ENCODE data around the gene L3MBTL4.
"Not testable (repeated sequence)": the region's sequence is repeated elsewhere in the genome, so short reads cannot be mapped to it uniquely, and the experiment has no call there.

L3MBTL4 gene

DNA sequence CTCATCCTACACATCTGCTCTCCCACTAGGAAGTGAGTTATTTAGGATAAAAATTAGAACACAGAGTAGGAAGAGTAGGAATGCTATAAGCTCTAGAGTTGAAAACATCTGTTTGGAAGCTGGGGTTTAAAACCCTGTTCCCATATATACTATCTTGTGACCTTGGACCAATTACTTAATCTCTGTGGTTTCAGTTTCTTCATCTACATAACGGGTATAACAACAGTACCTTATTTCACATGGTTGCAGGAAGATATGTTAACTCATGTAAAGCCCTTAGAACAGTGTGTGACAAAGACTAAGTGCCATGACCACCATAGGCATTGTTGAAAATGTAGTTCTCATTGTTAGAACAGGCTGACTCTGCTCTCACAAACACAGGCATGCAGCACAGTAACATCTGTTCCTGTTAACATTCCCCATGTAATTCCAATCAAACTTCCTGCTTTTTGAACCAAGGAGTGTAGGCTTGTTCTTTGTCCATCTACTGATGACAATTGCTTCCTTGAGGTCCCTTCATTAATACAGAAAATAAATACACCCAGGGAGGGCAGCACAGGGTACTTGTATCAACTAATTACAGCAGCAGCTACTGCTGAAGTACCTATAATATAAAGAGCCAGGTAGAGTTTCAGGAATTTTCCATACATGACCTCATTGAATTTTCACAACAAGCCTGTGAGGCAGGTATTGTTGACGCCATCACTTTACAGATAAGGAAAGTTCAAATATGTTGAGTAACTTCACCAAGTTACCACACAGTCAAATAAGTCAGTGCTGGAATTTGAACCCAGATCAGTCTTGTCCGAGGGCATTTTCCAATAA is 204.2 kb downstream of the L3MBTL4 start:
- H3K9me3 Mint-ChIP-seq, result no peaks in the 10 kb centered on the region
- ATAC-seq (replicated peaks) (no peak), DNase-seq (no peak)
- H3K36me3 Mint-ChIP-seq, result peaks cover 1 to 14% of the 10 kb centered on the region in 2 donors
- H3K27me3 Mint-ChIP-seq, result no peaks in the 10 kb centered on the region
- no peaks in the 10 kb centered on the region for H3K4me1 Mint-ChIP-seq
- no peak overlapping the region for H3K4me3 Mint-ChIP-seq
- H3K27ac Mint-ChIP-seq, result no peak overlapping the region

DNA sequence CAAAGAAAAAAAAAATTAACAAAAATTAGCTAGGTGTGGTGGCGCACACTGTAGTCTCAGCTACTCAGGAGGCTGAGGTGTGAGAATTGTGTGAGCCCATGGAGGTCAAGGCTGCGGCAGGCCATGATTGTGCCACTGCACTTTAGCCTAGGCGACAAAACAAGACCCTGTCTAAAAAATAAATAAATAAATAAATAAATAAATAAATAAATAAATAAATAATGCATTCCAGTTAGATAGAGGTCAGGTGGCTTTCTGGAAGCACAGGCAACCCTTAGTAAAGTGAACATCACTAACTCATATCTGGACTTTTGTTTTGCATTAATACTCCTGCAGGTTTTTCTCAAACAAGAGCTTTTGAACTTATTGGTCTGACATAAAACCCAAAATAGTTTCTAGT is 206.8 kb downstream of the L3MBTL4 start:
- ATAC-seq (replicated peaks) (no peak), DNase-seq (no peak)
- Mint-ChIP-seq H3K36me3 (peaks cover 5 to 14% of the 10 kb centered on the region in 2 donors), H3K27ac (no peak overlapping the region), H3K27me3 (no peaks in the 10 kb centered on the region), H3K4me3 (no peak overlapping the region), H3K4me1 (no peaks in the 10 kb centered on the region), H3K9me3 (no peaks in the 10 kb centered on the region)

DNA sequence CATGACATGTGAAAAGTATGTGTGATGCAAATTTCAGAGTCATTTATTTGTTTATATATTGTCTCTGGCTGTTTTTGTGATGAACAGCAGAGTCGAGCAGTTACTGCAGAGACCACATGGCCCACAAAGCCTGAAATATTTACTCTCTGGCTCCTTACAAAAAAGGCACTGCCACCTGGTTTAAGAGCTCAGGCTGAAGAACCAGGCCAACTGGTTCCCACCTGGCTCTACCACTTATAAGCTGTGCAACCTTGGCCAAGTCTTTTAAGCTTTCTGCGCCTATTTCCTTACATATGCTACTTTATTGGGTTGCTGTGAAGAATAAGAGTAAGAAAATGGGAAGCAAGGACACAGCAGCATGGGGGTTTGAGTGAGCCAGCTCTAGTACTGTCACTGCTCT is 207.6 kb downstream of the L3MBTL4 start:
- H3K4me1 Mint-ChIP-seq, result no peaks in the 10 kb centered on the region
- H3K27ac Mint-ChIP-seq, result no peak overlapping the region
- peaks cover 7 to 16% of the 10 kb centered on the region in 2 donors for H3K36me3 Mint-ChIP-seq
- no peak for ATAC-seq (replicated peaks)
- DNase-seq, result no peak
- H3K4me3 Mint-ChIP-seq, result no peak overlapping the region
- no peaks in the 10 kb centered on the region for H3K9me3 Mint-ChIP-seq
- no peaks in the 10 kb centered on the region for H3K27me3 Mint-ChIP-seq

DNA sequence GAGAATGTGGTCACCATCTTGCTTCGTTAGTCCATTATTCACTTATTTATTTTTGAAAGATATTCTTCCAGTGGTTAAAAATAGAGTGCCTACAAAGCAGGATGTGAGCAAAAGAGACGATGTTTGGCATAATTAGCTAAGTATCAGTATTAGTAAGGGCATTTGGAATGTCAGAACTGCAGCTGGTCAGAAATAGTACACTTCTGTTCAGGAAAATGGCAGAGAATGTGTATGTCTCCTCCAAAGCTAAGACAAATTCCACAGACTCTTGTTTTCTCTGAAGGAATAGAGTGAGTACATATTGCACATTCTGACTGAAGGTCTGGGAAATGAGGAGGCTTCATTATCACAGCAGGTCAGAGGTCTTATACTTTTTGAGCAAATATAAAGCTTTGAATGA is 209.0 kb downstream of the L3MBTL4 start:
- no peaks in the 10 kb centered on the region for H3K9me3 Mint-ChIP-seq
- ATAC-seq (replicated peaks) (no peak), DNase-seq (no peak)
- H3K4me3 Mint-ChIP-seq, result no peak overlapping the region
- no peaks in the 10 kb centered on the region for H3K4me1 Mint-ChIP-seq
- no peaks in the 10 kb centered on the region for H3K27me3 Mint-ChIP-seq
- H3K27ac Mint-ChIP-seq, result no peak overlapping the region
- peaks cover 8 to 22% of the 10 kb centered on the region in 2 donors for H3K36me3 Mint-ChIP-seq

DNA sequence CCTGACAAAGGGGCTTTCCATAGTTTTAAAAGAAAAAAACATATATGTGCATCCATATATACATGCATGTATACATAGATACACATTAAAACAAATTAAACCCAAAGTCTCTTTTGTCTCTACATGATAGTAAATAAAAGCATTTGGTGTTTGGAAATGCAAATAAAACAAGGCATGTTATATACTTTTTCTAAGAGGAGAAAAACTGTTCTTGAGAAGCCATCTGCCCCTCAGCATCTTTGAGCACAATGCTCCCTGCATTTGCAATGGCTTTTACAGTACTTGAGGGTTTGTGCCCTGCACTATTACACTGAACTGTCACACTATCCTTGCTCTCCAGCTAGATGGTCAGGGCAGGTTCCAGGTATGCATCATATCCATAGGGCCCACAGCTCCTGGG is 210.2 kb downstream of the L3MBTL4 start:
- ATAC-seq (replicated peaks) (no peak), DNase-seq (no peak)
- Mint-ChIP-seq H3K9me3 (no peaks in the 10 kb centered on the region), H3K4me1 (no peaks in the 10 kb centered on the region), H3K36me3 (peaks cover 10 to 19% of the 10 kb centered on the region in 2 donors), H3K27me3 (no peaks in the 10 kb centered on the region), H3K27ac (no peak overlapping the region), H3K4me3 (no peak overlapping the region)

DNA sequence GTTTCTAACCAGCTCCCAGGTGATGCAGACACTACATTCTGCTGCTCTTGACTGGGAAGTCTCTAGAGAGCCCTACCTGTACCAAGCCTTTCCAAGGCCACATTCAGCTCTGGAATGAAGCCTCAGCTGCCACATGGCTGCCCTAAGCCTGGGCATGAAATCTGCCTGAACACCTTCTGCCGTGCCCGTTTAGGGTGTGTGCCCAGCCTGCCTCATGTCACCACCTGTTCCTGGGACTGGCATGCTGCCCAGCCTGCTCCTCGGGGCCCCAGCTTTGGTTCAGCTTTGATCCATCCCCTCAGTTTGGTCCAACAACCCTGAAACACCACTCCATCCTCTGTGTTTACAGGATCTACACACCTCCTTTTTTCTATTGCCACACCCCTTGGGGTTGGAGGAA is 210.9 kb downstream of the L3MBTL4 start:
- Mint-ChIP-seq H3K36me3 (peaks cover 12 to 18% of the 10 kb centered on the region in 2 donors), H3K9me3 (no peaks in the 10 kb centered on the region), H3K4me1 (no peaks in the 10 kb centered on the region), H3K27me3 (no peaks in the 10 kb centered on the region), H3K4me3 (no peak overlapping the region), H3K27ac (no peak overlapping the region)
- DNase-seq (no peak), ATAC-seq (replicated peaks) (no peak)

DNA sequence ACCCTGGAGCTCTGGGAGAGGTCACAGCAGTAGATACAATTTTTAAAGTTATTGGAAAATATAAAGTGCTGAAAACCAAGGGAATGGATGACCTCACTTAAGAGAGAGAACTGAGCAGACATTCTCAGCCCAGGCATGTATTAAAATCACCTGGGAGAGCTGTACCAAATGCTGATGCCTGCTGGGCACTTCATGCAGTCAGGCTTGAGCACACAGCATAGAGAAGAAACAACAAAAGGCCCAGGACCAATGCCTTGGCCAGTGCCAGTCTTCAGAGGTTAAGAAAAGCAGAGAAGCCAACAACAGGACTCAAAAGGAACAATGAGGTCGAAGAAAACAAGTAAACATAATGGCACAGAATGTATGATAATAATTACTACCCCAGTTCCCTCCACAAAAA is 211.8 kb downstream of the L3MBTL4 start:
- Mint-ChIP-seq H3K27ac (no peak overlapping the region), H3K27me3 (no peaks in the 10 kb centered on the region), H3K9me3 (peaks cover under 1 to 3% of the 10 kb centered on the region in 2 donors), H3K4me1 (no peaks in the 10 kb centered on the region), H3K4me3 (no peak overlapping the region), H3K36me3 (peaks cover 15 to 25% of the 10 kb centered on the region in 2 donors)
- DNase-seq (no peak), ATAC-seq (replicated peaks) (no peak)

DNA sequence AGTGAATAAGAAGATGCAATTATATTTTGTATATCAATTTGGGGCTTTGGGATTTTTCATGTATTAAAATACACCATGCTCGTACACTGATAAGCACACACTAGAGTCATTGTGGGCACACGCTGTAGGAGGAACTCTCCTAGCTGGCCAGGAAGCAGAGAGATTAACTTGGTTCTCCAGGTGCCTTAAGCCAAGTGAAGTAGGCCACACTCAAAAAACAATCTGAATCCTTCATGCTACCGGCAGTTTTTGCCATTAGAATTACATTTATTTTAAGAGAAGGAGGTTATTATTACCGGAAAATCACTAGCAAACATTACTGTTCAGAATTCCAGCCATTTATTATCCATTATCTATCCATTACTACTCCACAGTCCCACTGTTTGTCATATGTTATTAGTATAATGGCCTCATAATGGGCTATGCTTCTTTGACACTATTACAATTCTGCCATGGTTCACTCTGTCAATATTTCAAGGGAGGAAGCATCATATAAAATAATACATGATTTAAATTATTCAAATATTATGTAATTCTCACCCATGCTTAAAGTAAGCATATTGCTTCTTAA is 214.4 kb downstream of the L3MBTL4 start:
- no peak for ATAC-seq (replicated peaks)
- no peak for DNase-seq
- H3K36me3 Mint-ChIP-seq, result peaks cover 18 to 37% of the 10 kb centered on the region in 2 donors

DNA sequence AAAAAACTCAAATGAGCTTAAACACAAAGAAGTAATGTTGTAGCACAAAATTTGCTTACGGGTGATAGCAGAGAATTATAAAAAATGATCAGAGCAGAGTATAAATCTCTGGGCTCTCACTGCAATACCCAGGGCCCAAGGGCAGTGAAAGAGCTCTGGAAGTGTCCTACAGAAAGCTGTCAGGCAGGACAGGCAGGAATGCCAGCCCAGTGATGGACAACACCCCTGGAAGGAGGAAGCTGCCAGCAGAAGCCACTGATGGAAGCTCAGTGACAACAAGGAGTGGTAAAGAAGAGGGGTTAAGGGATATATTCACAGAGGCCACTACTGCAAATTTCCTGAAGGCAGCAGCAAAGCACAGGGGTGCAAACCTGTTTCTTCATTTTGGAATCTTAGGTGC is 214.9 kb downstream of the L3MBTL4 start:
- H3K4me3 Mint-ChIP-seq, result no peak overlapping the region
- no peak for DNase-seq
- no peaks in the 10 kb centered on the region for H3K27me3 Mint-ChIP-seq
- no peak for ATAC-seq (replicated peaks)
- no peaks in the 10 kb centered on the region for H3K4me1 Mint-ChIP-seq
- peaks cover 16 to 37% of the 10 kb centered on the region in 2 donors for H3K36me3 Mint-ChIP-seq
- H3K27ac Mint-ChIP-seq, result no peak overlapping the region
- peaks cover 1 to 5% of the 10 kb centered on the region in 2 donors for H3K9me3 Mint-ChIP-seq

More for the DNA sequence above, 214.4 kb downstream of the L3MBTL4 start:
- Mint-ChIP-seq H3K4me1 (no peaks in the 10 kb centered on the region), H3K4me3 (no peak overlapping the region), H3K27me3 (no peaks in the 10 kb centered on the region), H3K27ac (no peak overlapping the region), H3K9me3 (peaks cover 1 to 5% of the 10 kb centered on the region in 2 donors)

DNA sequence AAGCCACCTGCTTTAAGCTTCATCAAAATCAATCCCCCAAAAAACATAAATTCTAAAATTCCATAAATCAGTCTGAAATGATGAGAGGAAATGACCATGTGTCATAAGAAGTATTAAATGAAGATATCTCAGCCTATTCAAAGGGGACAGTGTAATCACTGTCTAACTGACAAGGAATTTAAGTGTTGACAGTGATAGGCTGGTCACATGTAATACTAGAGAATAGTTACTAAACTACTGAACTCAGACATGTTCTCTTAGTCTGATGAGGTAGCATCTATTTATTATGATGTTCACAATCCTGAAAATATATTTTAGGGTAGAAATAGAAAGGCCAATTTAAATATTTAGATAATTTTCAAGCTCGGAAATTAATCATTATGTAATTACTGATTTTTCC is 216.1 kb downstream of the L3MBTL4 start:
- no peak for DNase-seq
- H3K36me3 Mint-ChIP-seq, result peaks cover 15 to 37% of the 10 kb centered on the region in 2 donors
- H3K9me3 Mint-ChIP-seq, result peaks cover 1 to 5% of the 10 kb centered on the region in 2 donors
- ATAC-seq (replicated peaks), result no peak
- H3K27ac Mint-ChIP-seq, result no peak overlapping the region
- no peaks in the 10 kb centered on the region for H3K4me1 Mint-ChIP-seq
- no peaks in the 10 kb centered on the region for H3K27me3 Mint-ChIP-seq
- no peak overlapping the region for H3K4me3 Mint-ChIP-seq

DNA sequence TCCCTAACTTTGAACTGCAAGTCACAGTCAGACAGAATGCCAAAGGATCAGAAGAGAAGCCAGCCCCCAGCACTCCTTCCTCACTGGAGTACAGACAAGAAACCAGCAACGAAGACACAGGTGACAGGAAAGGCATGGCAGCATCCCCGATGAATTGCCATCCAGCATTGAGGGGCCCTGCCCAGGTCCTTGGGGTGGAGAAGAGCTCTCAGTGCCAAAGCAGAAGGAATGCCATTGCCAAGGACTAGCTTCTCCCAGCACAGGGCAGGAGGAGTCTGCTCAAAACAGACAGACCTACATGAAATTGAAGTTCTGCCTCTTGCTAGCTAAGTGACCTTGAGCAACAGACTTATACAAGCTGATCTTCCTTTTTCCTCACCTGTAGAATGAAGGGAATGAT is 220.1 kb downstream of the L3MBTL4 start:
- no peak for ATAC-seq (replicated peaks)
- Mint-ChIP-seq H3K9me3 (peaks cover 1 to 5% of the 10 kb centered on the region in 2 donors), H3K27ac (no peak overlapping the region), H3K27me3 (no peaks in the 10 kb centered on the region), H3K4me1 (no peaks in the 10 kb centered on the region), H3K4me3 (no peak overlapping the region), H3K36me3 (peaks cover 10 to 23% of the 10 kb centered on the region in 2 donors)
- no peak for DNase-seq

DNA sequence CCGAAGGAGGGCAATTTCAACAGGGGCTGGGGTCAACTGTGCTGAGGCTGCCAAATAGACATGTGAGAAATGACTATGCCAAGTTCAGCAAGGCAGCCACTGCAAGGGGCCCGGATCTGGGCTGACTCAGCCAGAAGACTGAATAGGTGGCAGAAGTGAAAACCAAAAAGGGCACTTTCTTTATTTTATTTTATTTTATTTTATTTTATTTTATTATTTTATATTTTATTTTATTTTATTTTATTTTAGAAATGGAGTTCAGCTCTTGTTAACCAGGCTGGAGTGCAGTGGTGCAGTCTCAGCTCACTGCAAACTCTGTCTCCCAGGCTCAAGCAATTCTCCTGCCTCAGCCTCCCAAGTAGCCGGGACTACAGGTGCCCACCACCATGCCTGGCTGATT is 228.9 kb downstream of the L3MBTL4 start:
- H3K4me3 Mint-ChIP-seq; DNase-seq; H3K27me3 Mint-ChIP-seq; ATAC-seq (replicated peaks); H3K27ac Mint-ChIP-seq; H3K4me1 Mint-ChIP-seq: not testable (repeated sequence)
- H3K9me3 Mint-ChIP-seq, result peaks cover 12 to 13% of the 10 kb centered on the region in 2 donors
- peaks cover 23 to 28% of the 10 kb centered on the region in 2 donors for H3K36me3 Mint-ChIP-seq

DNA sequence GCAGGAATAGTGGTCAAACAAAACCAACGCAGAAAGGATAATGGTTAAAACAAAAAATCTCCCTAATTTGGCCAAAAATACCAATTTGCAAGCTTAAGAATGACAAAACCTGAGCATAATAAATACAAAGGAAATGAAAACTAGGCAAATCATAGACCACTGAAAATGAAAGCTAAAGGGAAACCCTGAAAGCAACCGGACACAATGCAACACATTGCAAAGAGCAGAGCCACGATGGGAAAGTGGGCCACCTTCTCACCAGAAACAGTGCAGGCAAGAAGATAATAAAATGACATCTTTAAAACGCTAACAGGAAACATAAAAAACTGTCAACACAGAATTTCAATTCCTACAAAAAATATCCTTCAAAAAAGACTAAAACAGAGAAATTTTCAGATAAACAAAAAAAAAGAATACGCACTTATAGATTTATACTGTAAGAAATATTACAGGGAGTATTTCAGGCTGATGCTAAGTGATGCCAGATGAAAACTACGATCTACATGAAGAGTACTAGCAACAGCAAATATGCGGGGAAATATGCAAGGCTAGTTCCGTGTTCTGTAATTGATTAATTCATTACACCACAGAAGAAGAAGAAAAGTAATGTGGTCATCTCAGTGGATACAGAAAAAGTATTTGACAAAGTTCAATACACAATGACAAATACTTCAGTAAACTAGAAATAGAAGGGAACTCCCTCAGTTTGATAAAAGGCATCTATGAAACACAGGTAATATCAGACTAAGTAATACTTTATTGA is 239.5 kb downstream of the L3MBTL4 start:
- H3K4me3 Mint-ChIP-seq, result no peak overlapping the region
- peaks cover 10% of the 10 kb centered on the region in 2 donors for H3K36me3 Mint-ChIP-seq
- no peak overlapping the region for H3K27ac Mint-ChIP-seq
- no peaks in the 10 kb centered on the region for H3K4me1 Mint-ChIP-seq
- peaks cover 3% of the 10 kb centered on the region in 2 donors for H3K9me3 Mint-ChIP-seq
- ATAC-seq (replicated peaks), result no peak
- DNase-seq, result no peak
- H3K27me3 Mint-ChIP-seq, result no peaks in the 10 kb centered on the region

DNA sequence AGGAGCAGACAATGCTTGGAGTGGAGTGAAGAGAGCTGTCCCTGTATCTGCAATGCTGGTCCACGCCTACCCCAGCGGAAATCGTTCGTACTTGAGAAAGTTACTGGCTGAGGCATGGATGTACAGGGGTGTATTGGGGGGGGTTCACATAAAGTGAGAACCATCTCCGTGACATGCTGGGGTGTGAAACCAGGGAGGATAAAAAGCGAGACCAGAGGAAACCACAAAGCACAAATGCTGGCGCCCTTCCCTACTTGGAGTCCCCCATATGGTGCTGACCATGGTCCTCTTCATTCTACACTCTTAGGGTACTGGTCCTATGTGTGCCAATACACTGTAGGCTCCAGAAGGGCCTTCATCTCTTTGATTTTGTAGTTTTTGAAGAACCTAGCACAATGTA is 244.1 kb downstream of the L3MBTL4 start:
- H3K4me3 Mint-ChIP-seq, result no peak overlapping the region
- H3K4me1 Mint-ChIP-seq, result peaks cover 0 to 3% of the 10 kb centered on the region in 2 donors
- peaks cover 5 to 12% of the 10 kb centered on the region in 2 donors for H3K9me3 Mint-ChIP-seq
- no peaks in the 10 kb centered on the region for H3K27me3 Mint-ChIP-seq
- H3K36me3 Mint-ChIP-seq, result peaks cover 32 to 37% of the 10 kb centered on the region in 2 donors
- DNase-seq (no peak), ATAC-seq (replicated peaks) (no peak)
- H3K27ac Mint-ChIP-seq, result no peak overlapping the region

All from stimulated activated naive B cell treated with anti-CD40 and anti-IgM and Interleukin-4, amounts not matched to agents 10 μg/mL and 1 μg/mL and 100 μg/mL, for 72 hours (primary cell).